GM20000 (cell line): ENCODE measurements around the gene UMPS.
"Not testable (repeated sequence)": the region's sequence is repeated elsewhere in the genome, so short reads cannot be mapped to it uniquely, and the experiment has no call there.

ENCODE experiments used
- DNase-seq: peaks from one replicate; pipeline ENCODE4 v3.0.0; 2012; ENCODE audit warnings: low spot score
- TF ChIP-seq, protein P1 (sequence below): IDR thresholded peaks from 2 replicates; pipeline ENCODE4 v1.5.1; 2012; ENCODE audit warnings: mild to moderate bottlenecking, control low read depth; ENCODE audit errors: extremely low read depth, missing control alignments

Gene UMPS

DNA sequence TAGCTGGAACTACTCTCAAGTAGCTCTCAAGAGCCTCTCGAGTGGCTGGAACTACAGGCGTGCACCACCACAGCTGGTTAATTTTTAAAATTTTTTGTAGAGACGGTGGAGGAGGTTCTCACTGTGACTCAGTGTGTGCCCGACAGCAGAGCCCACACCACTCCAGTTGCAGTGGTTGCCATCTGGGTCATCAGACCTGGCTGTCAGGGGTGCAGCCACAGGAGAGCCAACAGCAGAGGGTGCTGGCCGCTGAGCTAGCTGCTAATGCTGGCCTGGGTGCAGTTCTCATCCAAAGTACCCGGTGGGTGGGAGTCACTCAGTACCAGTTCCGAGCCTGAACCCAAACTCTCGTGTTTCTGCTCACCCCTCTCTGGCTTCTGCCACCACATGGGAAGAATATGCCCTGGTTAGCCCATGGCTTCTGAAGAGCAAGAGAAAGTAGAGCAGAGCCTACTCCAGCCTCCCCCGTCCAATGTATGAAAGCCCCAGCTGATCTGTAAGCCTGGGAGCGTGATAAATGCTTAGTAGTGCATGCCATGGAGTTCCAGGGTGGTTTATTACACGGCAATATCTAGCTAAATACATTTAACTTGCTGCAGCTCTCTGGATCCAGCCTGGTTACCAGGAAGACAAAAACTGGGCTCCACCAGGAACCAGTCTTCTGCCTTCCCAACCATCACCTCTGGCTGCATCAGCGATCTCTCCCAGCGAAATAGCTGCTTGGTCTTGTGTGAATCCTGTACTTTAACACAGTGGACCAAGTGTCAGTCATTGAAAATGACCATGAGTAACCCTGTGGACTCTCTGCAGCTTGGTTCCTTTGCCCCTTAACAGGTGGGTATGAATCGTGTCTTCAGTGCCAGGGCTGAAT, 17.1 kb downstream of the UMPS start:
- DNase-seq = no peak
- TF ChIP-seq, protein P1, sequence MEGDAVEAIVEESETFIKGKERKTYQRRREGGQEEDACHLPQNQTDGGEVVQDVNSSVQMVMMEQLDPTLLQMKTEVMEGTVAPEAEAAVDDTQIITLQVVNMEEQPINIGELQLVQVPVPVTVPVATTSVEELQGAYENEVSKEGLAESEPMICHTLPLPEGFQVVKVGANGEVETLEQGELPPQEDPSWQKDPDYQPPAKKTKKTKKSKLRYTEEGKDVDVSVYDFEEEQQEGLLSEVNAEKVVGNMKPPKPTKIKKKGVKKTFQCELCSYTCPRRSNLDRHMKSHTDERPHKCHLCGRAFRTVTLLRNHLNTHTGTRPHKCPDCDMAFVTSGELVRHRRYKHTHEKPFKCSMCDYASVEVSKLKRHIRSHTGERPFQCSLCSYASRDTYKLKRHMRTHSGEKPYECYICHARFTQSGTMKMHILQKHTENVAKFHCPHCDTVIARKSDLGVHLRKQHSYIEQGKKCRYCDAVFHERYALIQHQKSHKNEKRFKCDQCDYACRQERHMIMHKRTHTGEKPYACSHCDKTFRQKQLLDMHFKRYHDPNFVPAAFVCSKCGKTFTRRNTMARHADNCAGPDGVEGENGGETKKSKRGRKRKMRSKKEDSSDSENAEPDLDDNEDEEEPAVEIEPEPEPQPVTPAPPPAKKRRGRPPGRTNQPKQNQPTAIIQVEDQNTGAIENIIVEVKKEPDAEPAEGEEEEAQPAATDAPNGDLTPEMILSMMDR = no peak

DNA sequence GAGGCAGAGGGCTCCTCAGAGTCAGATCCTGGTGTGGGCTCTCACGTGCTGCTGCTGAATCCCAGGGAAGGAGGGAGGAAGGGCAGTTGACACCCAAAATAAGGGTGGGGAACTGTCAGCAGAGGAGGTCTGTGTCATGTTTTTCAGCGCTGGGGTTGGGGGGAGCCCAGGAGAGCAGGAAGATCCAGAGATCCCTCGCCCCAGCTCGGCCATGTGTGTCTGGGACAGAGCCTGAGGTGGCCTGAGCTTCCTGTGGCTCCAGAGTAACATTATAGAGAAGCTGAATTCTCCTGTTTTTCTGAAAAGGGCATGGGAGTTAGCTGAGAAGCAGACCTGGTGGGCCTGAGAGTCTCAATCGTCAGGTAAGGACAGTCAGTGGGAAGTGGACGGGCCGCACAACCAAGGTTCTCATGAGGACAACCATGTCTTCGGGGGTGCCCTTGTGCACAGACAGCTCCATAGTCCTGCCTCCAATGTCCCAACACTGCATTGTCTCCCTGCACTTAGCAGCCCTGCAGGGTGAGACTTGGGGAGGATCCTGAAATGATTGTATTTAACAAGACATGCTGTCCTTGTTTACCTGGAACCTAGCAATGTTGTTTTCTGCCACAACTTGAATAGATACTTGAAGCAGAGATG, 18.4 kb downstream of the UMPS start:
- TF ChIP-seq, protein P1 = no peak
- DNase-seq = no peak

DNA sequence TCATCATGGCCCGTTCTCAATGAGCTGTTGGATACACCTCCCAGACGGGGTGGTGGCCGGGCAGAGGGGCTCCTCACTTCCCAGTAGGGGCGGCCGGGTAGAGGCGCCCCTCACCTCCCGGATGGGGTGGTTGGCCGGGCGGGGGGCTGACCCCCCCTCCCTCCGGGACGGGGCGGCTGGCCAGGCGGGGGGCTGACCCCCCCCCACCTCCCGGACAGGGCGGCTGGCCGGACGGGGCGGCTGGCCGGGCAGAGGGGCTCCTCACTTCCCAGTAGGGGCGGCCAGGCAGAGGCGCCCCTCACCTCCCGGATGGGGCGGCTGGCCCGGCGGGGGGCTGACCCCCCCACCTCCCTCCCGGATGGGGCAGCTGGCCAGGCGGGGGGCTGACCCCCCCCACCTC, 19.6 kb downstream of the UMPS start:
- not testable (repeated sequence) for DNase-seq

DNA sequence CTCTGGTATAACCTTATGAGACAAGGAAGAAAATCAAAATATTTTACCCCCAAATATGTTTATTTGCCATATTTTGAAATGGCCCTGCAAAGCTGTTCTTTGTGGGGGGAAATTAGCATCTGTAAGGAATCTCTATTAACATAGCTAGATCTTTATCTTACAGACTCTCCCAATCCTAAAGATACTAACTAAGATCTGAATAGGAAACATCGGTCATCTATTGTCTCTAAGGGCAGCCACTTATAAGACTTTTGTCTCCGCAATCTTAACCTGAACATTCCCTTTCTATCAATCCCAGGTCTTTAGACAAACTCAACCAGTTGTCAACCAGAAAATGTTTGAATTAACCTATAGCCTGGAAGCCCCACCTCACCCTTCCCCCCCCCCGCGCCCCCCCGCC, 21.2 kb downstream of the UMPS start:
- DNase-seq = no peak
- TF ChIP-seq, protein P1 = no peak

DNA sequence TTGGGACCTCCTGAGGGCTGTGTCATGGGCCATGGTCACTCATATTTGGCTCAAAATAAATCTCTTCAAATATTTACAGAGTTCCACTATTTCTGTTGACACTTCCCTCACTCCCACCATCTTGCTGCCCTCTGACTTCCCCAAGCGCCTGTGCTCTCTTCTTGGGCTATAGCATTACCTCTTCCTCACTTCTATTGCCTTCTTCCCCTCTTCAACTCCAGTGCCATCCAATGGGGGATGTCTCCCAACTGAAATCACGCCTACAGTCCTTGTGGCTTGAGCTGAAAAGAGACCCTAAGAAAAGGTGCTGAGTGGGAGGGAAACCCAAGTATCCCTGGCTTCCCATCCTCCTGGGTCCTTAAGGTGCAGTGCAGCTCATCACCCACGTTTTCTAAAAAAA, 21.8 kb downstream of the UMPS start:
- no peak for DNase-seq
- TF ChIP-seq, protein P1 = no peak

DNA sequence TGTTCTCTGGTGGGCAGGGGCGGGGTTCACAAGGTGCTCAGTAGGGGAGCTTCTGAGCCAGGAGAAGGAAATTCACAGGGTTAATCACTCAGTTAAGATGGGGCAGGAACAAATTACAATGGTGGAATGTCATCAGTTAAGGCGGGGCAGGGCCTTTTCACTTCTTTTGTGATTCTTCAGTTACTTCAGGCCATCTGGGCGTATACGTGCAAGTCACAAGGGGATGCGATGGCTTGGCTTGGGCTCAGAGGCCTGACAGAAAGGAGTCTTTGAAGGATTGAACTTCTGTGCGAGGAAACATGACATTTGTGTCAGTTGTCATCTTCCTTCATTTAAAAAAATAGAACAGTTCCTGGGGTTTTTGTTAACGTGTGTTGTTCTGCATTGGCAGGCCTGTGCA, 27.7 kb downstream of the UMPS start:
- DNase-seq = not testable (repeated sequence)

DNA sequence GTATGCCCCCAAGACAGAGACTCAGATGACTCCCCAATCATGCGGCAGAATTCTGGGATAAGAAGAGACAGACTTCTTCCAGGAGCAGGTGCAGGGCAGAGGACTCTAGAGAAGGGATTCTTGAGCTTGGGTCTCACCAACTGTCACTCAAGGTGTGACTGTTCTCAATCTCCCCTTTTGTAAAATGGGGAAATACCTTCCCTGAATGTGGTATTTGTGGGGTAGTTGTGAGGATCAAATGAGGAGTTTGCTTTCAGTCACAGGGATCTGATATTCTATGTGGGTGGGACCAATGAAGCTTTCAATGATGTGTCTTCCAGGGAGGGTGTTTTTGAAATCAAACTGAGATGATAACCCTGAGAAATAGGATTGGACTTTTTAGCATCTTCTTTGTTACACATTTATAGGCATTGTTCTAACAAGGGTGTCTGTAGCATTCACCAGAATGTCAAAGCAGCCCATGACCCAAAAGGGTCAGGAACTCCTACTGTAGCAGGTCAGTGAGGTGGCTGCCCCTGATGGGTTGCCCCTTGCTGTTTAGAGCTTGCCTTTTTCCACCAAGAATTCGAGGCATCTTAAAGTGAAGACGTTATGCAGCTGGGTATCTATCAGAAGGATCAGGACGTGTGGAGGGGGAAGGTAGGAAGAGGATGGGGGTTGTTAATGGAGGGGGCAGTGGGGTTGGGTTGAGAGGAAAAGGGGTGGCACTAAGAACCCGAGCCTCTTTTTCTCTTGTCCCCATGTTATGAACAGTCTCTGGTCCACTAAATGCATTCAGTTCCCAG, 28.8 kb downstream of the UMPS start:
- DNase-seq = no peak
- TF ChIP-seq, protein P1 = no peak
